BJ (cell line): Measurements from ENCODE around the gene AGK. TPM values are rescaled to one million over a fixed set of nuclear protein-coding genes. Genes with fewer than 3 reads are reported as not detected.

ENCODE experiments used
- CTCF ChIA-PET: fragments of 350-600 bp; formaldehyde crosslinking; extraction: SDS; loops from one replicate; lab custom pipeline; 2021; ENCODE audit warnings: antibody characterized with exemption, inconsistent platforms; lab: Yijun Ruan, JAX
- POLR2A ChIA-PET: fragments of 300-600 bp; sonication (Branson Sonifier 250); formaldehyde crosslinking; extraction: SDS; loops from one replicate; lab custom pipeline; 2021; ENCODE audit warnings: antibody characterized with exemption; lab: Charles Lee
- DNase-seq: peaks from one replicate; pipeline ENCODE4 v3.0.0-alpha.2; 2011; ENCODE audit warnings: low read depth
- H3K27me3 ChIP-seq: 2 replicates; pipeline ENCODE4 v1.6.0; 2011; ENCODE audit warnings: low read length; ENCODE audit not compliant: control insufficient read depth, insufficient read depth
- H3K36me3 ChIP-seq: 2 replicates; pipeline ENCODE4 v1.5.1; 2011; ENCODE audit warnings: low read length; ENCODE audit not compliant: control insufficient read depth, insufficient read depth
- H3K4me3 ChIP-seq: 2 replicates; pipeline ENCODE4 v1.5.1; 2011; ENCODE audit warnings: low read depth, mild to moderate bottlenecking, control low read depth, low read length
- polyA plus RNA-seq: library from polyadenylated mRNA; depleted of rRNA; stranded (reverse); fragments of >200 nt; gene quantifications from 2 replicates; pipeline ENCODE4 v1.2.3, GENCODE V29; 2011
- TF ChIP-seq, protein P1 (sequence below): IDR thresholded peaks from 2 replicates; pipeline ENCODE4 v1.5.1; 2011; ENCODE audit warnings: low read depth, mild to moderate bottlenecking, control low read depth, inconsistent platforms, low read length, moderate library complexity; ENCODE audit not compliant: insufficient read depth

The AGK gene
- polyA plus RNA-seq, 1 experiment: 30.3 TPM

DNA sequence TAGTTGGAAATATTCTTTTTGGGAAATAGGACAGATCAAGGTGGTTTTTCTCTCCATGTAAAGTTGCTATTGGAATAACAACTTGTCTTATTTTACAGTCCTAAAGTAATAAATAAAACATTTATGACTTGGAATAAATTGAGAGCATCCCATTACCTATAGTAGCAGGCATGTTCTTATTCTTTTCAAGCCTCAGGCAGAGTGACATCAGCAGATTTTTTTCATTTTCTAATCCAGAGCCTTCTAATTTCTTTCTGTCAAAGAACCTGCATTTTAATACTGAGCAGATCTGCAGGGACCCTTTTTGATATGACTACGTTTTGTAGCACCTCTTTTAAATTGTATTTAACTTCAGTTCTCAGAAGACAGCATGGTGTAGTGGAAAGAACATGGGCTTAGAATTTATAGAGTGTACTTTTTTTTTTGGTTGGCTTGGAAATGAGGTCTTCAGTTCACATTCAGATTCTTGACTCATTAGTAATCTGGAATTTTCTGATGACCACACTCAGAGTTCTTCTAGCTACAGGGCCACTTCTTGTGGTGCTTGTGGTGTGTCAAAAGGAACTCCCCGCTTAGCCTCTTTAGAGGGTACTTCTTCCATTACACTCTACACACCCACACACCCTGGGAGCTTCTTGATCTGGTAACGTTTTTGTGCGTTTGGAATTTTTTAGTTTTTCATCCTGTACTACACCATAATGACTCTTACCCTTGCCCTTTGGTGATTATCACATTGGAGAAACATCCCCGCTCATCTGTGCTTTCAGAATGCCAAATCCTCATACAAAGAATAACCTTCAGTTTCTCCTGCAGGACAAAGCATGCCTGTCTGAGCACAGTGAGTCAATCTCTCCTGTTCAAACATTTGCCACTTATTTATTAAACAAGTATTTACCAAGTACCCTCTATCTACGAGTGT is 34.6 kb downstream of the AGK start:
- TF ChIP-seq, protein P1, sequence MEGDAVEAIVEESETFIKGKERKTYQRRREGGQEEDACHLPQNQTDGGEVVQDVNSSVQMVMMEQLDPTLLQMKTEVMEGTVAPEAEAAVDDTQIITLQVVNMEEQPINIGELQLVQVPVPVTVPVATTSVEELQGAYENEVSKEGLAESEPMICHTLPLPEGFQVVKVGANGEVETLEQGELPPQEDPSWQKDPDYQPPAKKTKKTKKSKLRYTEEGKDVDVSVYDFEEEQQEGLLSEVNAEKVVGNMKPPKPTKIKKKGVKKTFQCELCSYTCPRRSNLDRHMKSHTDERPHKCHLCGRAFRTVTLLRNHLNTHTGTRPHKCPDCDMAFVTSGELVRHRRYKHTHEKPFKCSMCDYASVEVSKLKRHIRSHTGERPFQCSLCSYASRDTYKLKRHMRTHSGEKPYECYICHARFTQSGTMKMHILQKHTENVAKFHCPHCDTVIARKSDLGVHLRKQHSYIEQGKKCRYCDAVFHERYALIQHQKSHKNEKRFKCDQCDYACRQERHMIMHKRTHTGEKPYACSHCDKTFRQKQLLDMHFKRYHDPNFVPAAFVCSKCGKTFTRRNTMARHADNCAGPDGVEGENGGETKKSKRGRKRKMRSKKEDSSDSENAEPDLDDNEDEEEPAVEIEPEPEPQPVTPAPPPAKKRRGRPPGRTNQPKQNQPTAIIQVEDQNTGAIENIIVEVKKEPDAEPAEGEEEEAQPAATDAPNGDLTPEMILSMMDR: no peak
- no peak overlapping the region for H3K4me3 ChIP-seq
- POLR2A ChIA-PET: interaction anchor here (0.6 kb wide), 1 partner anchor 66 kb away, joined by 3 read pairs; no protein-coding TSS in a partner anchor
- no peaks in the 10 kb centered on the region for H3K27me3 ChIP-seq
- peak; percentile 80 for DNase-seq
- CTCF ChIA-PET: no interaction called here
- no peaks in the 10 kb centered on the region for H3K36me3 ChIP-seq

DNA sequence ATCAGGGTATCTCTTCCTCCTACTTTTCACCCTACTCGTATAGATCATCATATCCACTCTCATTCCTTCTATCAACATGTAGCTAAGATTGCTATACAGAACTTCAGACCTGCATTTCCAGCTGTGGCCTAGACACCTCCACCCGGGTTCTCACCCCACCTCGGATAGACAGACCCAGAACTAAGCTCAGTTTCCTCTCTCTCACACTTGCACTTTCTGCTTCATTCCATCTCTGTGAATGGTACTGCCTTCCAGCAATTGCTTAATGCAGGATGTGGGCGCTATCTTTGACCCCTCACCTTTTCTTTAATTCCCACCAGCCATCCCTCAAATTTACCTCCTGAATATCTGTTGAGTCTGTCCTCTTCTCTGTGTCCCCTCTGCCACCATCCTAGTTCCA is 35.7 kb downstream of the AGK start:
- ChIA-PET POLR2A (no interaction called here), CTCF (no interaction called here)
- DNase-seq: no peak
- Histone ChIP-seq H3K36me3 (no peaks in the 10 kb centered on the region), H3K4me3 (no peak overlapping the region), H3K27me3 (no peaks in the 10 kb centered on the region)
- TF ChIP-seq, protein P1: no peak

DNA sequence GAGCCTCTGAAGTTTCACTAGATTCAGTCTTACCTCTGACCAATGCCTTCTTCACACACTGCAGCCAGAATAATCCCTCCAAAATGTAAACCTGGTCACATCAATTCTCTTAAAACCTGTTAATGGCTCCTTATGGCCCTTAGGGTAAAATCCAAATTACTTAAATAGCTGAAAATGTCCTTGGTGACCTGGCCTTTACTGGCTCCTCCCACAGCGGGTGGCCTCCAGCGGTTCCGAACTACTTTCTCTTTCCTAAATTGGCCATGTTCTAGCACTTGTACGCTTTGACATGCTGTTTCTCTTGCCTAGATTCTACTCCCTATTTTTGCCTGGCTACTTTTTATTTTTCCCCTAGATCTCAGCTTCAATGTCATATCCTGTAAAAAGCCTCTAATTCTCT is 36.1 kb downstream of the AGK start:
- Histone ChIP-seq H3K4me3 (no peak overlapping the region), H3K36me3 (no peaks in the 10 kb centered on the region), H3K27me3 (no peaks in the 10 kb centered on the region)
- no peak for DNase-seq
- ChIA-PET POLR2A (no interaction called here), CTCF (interaction anchor here (0.8 kb wide), 1 partner anchor 13 kb away, joined by 4 read pairs; no protein-coding TSS in a partner anchor)
- TF ChIP-seq, protein P1: no peak

DNA sequence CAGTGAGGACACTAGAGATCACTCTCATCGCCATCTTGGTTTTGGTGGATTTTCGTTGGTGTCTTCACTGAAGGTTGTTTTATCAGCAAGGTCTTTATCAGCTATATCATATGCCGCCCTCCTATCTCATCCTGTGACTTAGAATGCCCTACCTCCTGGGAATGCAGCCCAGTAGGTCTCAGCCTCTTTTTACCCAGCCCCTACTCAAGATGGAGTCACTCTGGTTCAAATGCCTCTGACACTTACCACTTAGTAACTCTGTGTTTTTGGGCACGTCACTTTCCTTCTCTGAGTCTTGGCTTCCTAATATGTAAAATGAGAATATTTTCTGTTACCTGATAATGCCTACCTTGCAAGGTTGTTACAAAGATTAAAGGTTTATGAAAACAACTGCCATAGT is 37.7 kb downstream of the AGK start:
- TF ChIP-seq, protein P1: no peak
- CTCF ChIA-PET: no interaction called here
- Histone ChIP-seq H3K36me3 (no peaks in the 10 kb centered on the region), H3K4me3 (no peak overlapping the region), H3K27me3 (no peaks in the 10 kb centered on the region)
- POLR2A ChIA-PET: no interaction called here
- no peak for DNase-seq

GRCh38 chr7:141590071-141590470 is 38.9 kb downstream of the AGK start:
- TF ChIP-seq, protein P1: no peak
- H3K36me3 ChIP-seq: no peaks in the 10 kb centered on the region
- no peak for DNase-seq
- POLR2A ChIA-PET: no interaction called here
- H3K4me3 ChIP-seq: no peak overlapping the region
- CTCF ChIA-PET: interaction anchor here (0.8 kb wide), 1 partner anchor 60 kb away, joined by 3 read pairs; no protein-coding TSS in a partner anchor
- no peaks in the 10 kb centered on the region for H3K27me3 ChIP-seq
